Calu3 (cell line): ENCODE results near the gene DGKD. TPM values are rescaled to one million over a fixed set of nuclear protein-coding genes. Genes with fewer than 3 reads are reported as not detected.

Experiments
- BruUV-seq: library from RNA; stranded (reverse); fragments of 400-500 nt; replicated peaks from 2 replicates; lab custom pipeline; 2021; lab: Mats Ljungman, UMichigan
- CTCF ChIA-PET: fragments of 300-600 bp; sonication (Branson Sonifier 250); formaldehyde crosslinking; loops from one replicate; lab custom pipeline; 2022; ENCODE audit warnings: antibody characterized with exemption; lab: Charles Lee
- DNase-seq: peaks from one replicate; pipeline ENCODE4 v3.0.0; 2022
- H3K27ac Mint-ChIP-seq: one replicate; pipeline ENCODE4 v1.8.0; 2022; ENCODE audit warnings: mixed read lengths; ENCODE audit not compliant: unreplicated experiment
- H3K27me3 Mint-ChIP-seq: one replicate; pipeline ENCODE4 v1.8.0; 2022; ENCODE audit warnings: mixed read lengths; ENCODE audit not compliant: unreplicated experiment
- H3K36me3 Mint-ChIP-seq: one replicate; pipeline ENCODE4 v1.8.0; 2022; ENCODE audit warnings: mild to moderate bottlenecking, moderate library complexity, mixed read lengths; ENCODE audit not compliant: insufficient read depth, unreplicated experiment
- H3K4me1 Mint-ChIP-seq: one replicate; pipeline ENCODE4 v1.8.0; 2022; ENCODE audit warnings: mild to moderate bottlenecking, low read depth, mixed read lengths; ENCODE audit not compliant: unreplicated experiment
- H3K4me3 Mint-ChIP-seq: one replicate; pipeline ENCODE4 v1.8.0; 2022; ENCODE audit warnings: mild to moderate bottlenecking, low read depth, moderate library complexity, mixed read lengths; ENCODE audit not compliant: unreplicated experiment
- H3K9me3 Mint-ChIP-seq: one replicate; pipeline ENCODE4 v1.8.0; 2022; ENCODE audit warnings: low read depth, mixed read lengths; ENCODE audit not compliant: unreplicated experiment
- intact Hi-C: fragments of 100-400 bp; cut with micrococcal nuclease; formaldehyde crosslinking; loops from one replicate; pipeline ENCODE4 v1.10.0; 2022; ENCODE audit not compliant: unreplicated experiment
- total RNA-seq: library from RNA; stranded (reverse); gene quantifications from 2 replicates; pipeline ENCODE4 v1.2.3, GENCODE V29; 2022
- TF ChIP-seq, protein P1 (sequence below): fragments of 200-600 bp; IDR thresholded peaks from one replicate; pipeline ENCODE4 v1.8.0; 2022; ENCODE audit warnings: antibody characterized with exemption; ENCODE audit not compliant: unreplicated experiment

The DGKD gene
- total RNA-seq, 1 experiment from 2014 or later: 26.5 TPM

DNA sequence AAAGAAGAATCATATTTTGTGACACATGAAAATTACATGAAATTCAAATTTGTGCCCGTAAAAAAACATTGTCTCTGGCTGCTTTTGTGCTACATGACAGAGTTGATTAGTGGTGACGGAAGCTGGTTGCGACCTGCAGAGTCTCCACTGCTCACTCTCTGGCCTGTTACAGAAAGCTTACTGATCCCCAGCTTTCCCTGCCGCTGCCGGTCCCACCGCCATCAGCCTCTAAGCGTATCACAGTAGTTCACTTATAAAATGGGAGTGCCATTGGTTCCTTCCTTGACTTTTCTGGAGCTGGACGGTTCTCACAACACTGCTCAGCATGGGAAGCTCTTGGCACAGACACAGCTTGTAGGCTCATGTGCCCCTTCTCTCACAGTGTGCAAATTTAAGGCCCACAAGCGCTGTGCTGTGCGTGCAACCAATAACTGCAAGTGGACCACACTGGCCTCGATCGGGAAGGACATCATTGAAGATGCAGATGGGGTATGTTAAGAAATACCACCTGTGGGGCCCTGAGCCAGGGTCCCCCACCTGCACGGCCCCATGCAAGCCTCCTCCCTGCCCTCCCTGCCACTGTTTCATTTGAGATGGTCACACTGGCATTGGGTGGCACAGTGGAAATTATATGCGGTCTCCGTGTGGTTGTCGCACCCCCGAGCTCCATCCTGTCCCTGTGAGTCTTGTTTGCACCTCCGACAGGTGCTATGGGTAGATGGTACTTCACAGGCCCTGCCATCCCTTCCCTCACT is 81.3 kb downstream of the DGKD start:
- H3K27ac Mint-ChIP-seq: no peak overlapping the region
- no peaks in the 10 kb centered on the region for H3K9me3 Mint-ChIP-seq
- no peaks in the 10 kb centered on the region for H3K27me3 Mint-ChIP-seq
- peaks cover under 1% of the 10 kb centered on the region for H3K4me1 Mint-ChIP-seq
- intact Hi-C loops: no loop called here
- no peaks in the 10 kb centered on the region for H3K36me3 Mint-ChIP-seq
- H3K4me3 Mint-ChIP-seq: no peak overlapping the region
- no TSS peak for BruUV-seq
- CTCF ChIA-PET: no interaction called here
- no peak for DNase-seq
- TF ChIP-seq, protein P1, sequence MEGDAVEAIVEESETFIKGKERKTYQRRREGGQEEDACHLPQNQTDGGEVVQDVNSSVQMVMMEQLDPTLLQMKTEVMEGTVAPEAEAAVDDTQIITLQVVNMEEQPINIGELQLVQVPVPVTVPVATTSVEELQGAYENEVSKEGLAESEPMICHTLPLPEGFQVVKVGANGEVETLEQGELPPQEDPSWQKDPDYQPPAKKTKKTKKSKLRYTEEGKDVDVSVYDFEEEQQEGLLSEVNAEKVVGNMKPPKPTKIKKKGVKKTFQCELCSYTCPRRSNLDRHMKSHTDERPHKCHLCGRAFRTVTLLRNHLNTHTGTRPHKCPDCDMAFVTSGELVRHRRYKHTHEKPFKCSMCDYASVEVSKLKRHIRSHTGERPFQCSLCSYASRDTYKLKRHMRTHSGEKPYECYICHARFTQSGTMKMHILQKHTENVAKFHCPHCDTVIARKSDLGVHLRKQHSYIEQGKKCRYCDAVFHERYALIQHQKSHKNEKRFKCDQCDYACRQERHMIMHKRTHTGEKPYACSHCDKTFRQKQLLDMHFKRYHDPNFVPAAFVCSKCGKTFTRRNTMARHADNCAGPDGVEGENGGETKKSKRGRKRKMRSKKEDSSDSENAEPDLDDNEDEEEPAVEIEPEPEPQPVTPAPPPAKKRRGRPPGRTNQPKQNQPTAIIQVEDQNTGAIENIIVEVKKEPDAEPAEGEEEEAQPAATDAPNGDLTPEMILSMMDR: no peak

DNA sequence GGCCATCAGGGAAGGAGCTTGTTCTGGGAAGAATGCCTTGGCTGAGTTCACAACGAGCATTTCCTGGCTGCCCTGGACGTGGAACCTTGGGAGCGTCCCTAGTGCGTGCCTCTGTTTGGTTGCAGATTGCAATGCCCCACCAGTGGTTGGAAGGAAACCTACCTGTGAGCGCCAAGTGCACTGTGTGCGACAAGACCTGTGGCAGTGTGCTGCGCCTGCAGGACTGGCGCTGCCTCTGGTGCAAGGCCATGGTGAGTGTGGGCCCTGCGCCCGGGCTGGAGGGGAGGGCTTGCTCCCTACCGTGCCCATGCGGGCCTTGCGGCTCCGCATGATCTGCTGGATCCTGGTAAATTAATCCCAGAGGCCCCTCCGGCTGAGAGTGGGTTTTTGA is 81.9 kb downstream of the DGKD start:
- no peak overlapping the region for H3K4me3 Mint-ChIP-seq
- H3K27ac Mint-ChIP-seq: no peak overlapping the region
- CTCF ChIA-PET: no interaction called here
- intact Hi-C loops: no loop called here
- H3K27me3 Mint-ChIP-seq: no peaks in the 10 kb centered on the region
- no TSS peak for BruUV-seq
- DNase-seq: no peak
- no peaks in the 10 kb centered on the region for H3K9me3 Mint-ChIP-seq
- TF ChIP-seq, protein P1: no peak
- peaks cover 5% of the 10 kb centered on the region for H3K36me3 Mint-ChIP-seq
- H3K4me1 Mint-ChIP-seq: no peaks in the 10 kb centered on the region

DNA sequence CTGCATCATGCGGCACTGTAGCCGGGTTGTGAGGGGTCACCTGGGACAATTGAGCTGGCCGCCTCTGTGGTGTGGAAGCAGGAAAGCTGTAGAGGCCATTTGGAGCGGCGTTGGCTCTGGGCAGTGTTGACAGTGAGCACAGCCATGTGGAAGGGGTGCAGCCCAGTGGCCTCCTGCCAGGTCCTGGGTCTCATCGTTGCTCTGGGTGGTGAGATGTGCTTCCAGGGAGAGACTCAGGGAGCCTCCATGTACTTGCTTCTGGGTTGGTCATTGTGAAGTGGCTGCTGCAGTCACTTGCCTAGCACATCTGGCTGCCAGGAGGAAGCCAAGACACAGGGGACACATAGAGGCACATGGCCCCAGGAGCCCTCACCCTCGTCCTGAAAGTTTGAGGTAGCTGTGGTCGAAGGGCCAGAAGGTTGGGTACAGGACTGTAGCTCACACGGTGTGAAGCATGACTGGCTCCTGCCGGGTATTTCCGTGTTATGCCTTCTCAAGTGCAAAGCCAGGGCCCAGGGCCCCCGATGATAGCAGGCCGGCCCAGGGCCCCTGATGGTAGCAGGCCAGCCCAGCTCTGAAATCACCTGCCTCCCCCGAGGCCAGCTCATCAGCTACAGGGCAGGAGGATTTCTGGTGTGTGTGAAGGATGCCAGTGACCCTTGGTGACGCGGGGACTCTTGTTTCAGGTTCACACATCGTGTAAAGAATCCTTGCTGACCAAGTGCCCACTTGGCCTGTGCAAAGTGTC is 82.6 kb downstream of the DGKD start:
- intact Hi-C loops: no loop called here
- H3K4me1 Mint-ChIP-seq: no peaks in the 10 kb centered on the region
- TF ChIP-seq, protein P1: no peak
- H3K4me3 Mint-ChIP-seq: no peak overlapping the region
- DNase-seq: no peak
- CTCF ChIA-PET: no interaction called here
- peaks cover 6% of the 10 kb centered on the region for H3K36me3 Mint-ChIP-seq
- no peak overlapping the region for H3K27ac Mint-ChIP-seq
- no TSS peak for BruUV-seq
- no peaks in the 10 kb centered on the region for H3K9me3 Mint-ChIP-seq
- H3K27me3 Mint-ChIP-seq: no peaks in the 10 kb centered on the region

DNA sequence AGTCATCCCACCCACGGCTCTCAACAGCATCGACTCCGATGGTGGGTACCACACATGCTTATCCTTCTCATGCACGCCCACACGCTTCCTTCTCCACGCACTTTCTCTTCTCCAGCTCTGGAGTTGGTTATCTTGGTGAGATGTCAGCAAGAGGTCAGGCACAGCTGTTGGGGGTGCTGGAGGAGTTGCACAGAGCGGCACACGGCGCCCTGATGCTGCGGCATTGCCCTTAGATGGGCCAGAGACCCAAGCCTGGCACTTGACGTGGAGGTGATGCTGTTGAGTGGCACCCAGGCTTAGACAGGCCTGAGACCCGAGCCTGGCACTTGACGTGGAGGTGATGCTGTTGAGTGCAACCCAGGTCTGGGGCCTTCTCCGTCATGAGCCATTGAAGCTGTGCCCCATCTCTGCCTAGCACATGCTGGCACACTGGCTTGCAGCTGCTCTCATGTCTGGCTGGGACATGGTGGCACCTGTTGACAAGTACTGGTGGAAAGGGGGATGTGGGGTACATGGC is 83.2 kb downstream of the DGKD start:
- CTCF ChIA-PET: no interaction called here
- intact Hi-C loops: no loop called here
- Mint-ChIP-seq H3K4me1 (no peaks in the 10 kb centered on the region), H3K4me3 (no peak overlapping the region), H3K27ac (no peak overlapping the region), H3K27me3 (no peaks in the 10 kb centered on the region), H3K36me3 (peaks cover 6% of the 10 kb centered on the region), H3K9me3 (no peaks in the 10 kb centered on the region)
- no peak for DNase-seq
- BruUV-seq: no TSS peak
- TF ChIP-seq, protein P1: no peak
